Stimulated activated CD4-positive, alpha-beta T cell treated with anti-CD3 and anti-CD28 coated beads, Interleukin-12 subunit alpha, Interleukin-12 subunit beta, amount 100 ng/mL, for 48 hours (primary cell): ENCODE measurements around the gene UBXN10.

Experiments
- DNase-seq, 3 donors: peaks; one replicate each; pipeline ENCODE4 v3.0.0-alpha.2; 2020; ENCODE audit warnings: low read depth in 2 of 3, low spot score in 1 of 3

Gene UBXN10

GRCh38 chr1:20234788-20235535 is 49.1 kb downstream of the UBXN10 start:
- DNase-seq, result no peak

- no peak for DNase-seq
Measured at GRCh38 chr1:20237646-20238045, 51.8 kb downstream of the UBXN10 start.

GRCh38 chr1:20240012-20240411 is 54.1 kb downstream of the UBXN10 start:
- no peak for DNase-seq

GRCh38 chr1:20242890-20243479 is 57.1 kb downstream of the UBXN10 start:
- DNase-seq, result no peak
